Activated CD8-positive, alpha-beta T cell treated with anti-CD3 and anti-CD28 coated beads for 36 hours (primary cell): ENCODE results near the gene RPS6KC1. TPM values are rescaled to one million over a fixed set of nuclear protein-coding genes. Genes with fewer than 3 reads are reported as not detected.
"Not testable (repeated sequence)": the region's sequence is repeated elsewhere in the genome, so short reads cannot be mapped to it uniquely, and the experiment has no call there.

Experiments used
- ATAC-seq: fragments of 200-7000 bp; cut with Tn5 transposase; one replicate; pipeline ENCODE4 v1.10.0; 2021; ENCODE audit warnings: mild to moderate bottlenecking, moderate library complexity
- CTCF ChIA-PET: fragments of 350-600 bp; sonication (Branson Sonifier 250); formaldehyde crosslinking; loops from one replicate; lab custom pipeline; 2021; ENCODE audit warnings: antibody characterized with exemption; lab: Charles Lee
- POLR2A ChIA-PET: fragments of 350-600 bp; sonication (Branson Sonifier 250); formaldehyde crosslinking; loops from one replicate; lab custom pipeline; 2021; ENCODE audit warnings: antibody characterized with exemption; lab: Charles Lee
- DNase-seq: peaks from one replicate; pipeline ENCODE4 v3.0.0-alpha.2; 2020
- H3K27ac Mint-ChIP-seq: one replicate; pipeline ENCODE4 v1.8.0; 2021; ENCODE audit warnings: mild to moderate bottlenecking, mixed read lengths
- H3K27me3 Mint-ChIP-seq: one replicate; pipeline ENCODE4 v1.8.0; 2021; ENCODE audit warnings: mixed read lengths
- H3K36me3 Mint-ChIP-seq: one replicate; pipeline ENCODE4 v1.8.0; 2021; ENCODE audit warnings: low read depth, mixed read lengths
- H3K4me1 Mint-ChIP-seq: one replicate; pipeline ENCODE4 v1.8.0; 2021; ENCODE audit warnings: low read depth, mixed read lengths
- H3K4me3 Mint-ChIP-seq: one replicate; pipeline ENCODE4 v1.8.0; 2021; ENCODE audit warnings: mild to moderate bottlenecking, moderate library complexity, mixed read lengths
- H3K9me3 Mint-ChIP-seq: one replicate; pipeline ENCODE4 v1.8.0; 2021; ENCODE audit warnings: mixed read lengths
- CTCF ChIP-seq: fragments of 200-600 bp; IDR thresholded peaks from one replicate; pipeline ENCODE4 v1.8.0; 2022; ENCODE audit warnings: antibody characterized with exemption, mild to moderate bottlenecking
- intact Hi-C: fragments of 100-400 bp; cut with micrococcal nuclease; formaldehyde crosslinking; loops from one replicate; pipeline ENCODE4 v1.10.0; 2022
- total RNA-seq, 2 experiments: library from RNA; stranded (reverse); gene quantifications; one replicate each; pipeline ENCODE4 v1.2.3, GENCODE V29; 2021

RPS6KC1 gene
- total RNA-seq, 2 experiments from 2014 or later, result 5.3 TPM

GRCh38 chr1:213194383-213194782 lies 143.3 kb downstream of the RPS6KC1 start:
- intact Hi-C loops, result no loop called here
- peaks cover 26% of the 10 kb centered on the region for H3K9me3 Mint-ChIP-seq
- ChIA-PET POLR2A (no interaction called here), CTCF (interaction anchor here (0.7 kb wide), 1 partner anchor 366 kb away, joined by 3 read pairs; no protein-coding TSS in a partner anchor)
- no peaks in the 10 kb centered on the region for H3K27me3 Mint-ChIP-seq
- DNase-seq, result no peak
- H3K4me3 Mint-ChIP-seq, result no peak overlapping the region
- no peak for TF ChIP-seq CTCF
- no peaks in the 10 kb centered on the region for H3K4me1 Mint-ChIP-seq
- H3K27ac Mint-ChIP-seq, result no peak overlapping the region
- H3K36me3 Mint-ChIP-seq, result peaks cover 68% of the 10 kb centered on the region
- no peak for ATAC-seq

- H3K27me3 Mint-ChIP-seq, result no peaks in the 10 kb centered on the region
- POLR2A ChIA-PET, result no interaction called here
- H3K36me3 Mint-ChIP-seq, result peaks cover 69% of the 10 kb centered on the region
- no peaks in the 10 kb centered on the region for H3K4me1 Mint-ChIP-seq
- DNase-seq (no peak), ATAC-seq (no peak)
- H3K27ac Mint-ChIP-seq, result no peak overlapping the region
- H3K4me3 Mint-ChIP-seq, result no peak overlapping the region
- CTCF ChIA-PET, result no interaction called here
- H3K9me3 Mint-ChIP-seq, result peaks cover 26% of the 10 kb centered on the region
- TF ChIP-seq CTCF, result no peak
- intact Hi-C loops, result no loop called here
These were observed 143.8 kb downstream of the RPS6KC1 start for GRCh38 chr1:213194855-213195254.

GRCh38 chr1:213196328-213197054 lies 145.4 kb downstream of the RPS6KC1 start:
- CTCF ChIA-PET, intact Hi-C loops, H3K4me1 Mint-ChIP-seq, H3K4me3 Mint-ChIP-seq, H3K27ac Mint-ChIP-seq, DNase-seq, POLR2A ChIA-PET, H3K27me3 Mint-ChIP-seq, ATAC-seq: not testable (repeated sequence)
- Mint-ChIP-seq H3K9me3 (peaks cover 22% of the 10 kb centered on the region), H3K36me3 (peaks cover 60% of the 10 kb centered on the region)

- intact Hi-C loops, result no loop called here
- no peak for TF ChIP-seq CTCF
- DNase-seq (no peak), ATAC-seq (no peak)
- Mint-ChIP-seq H3K4me3 (no peak overlapping the region), H3K27ac (no peak overlapping the region), H3K4me1 (no peaks in the 10 kb centered on the region), H3K36me3 (peaks cover 41% of the 10 kb centered on the region), H3K27me3 (no peaks in the 10 kb centered on the region), H3K9me3 (peaks cover 22% of the 10 kb centered on the region)
- ChIA-PET POLR2A (no interaction called here), CTCF (no interaction called here)
These were observed 149.6 kb downstream of the RPS6KC1 start for GRCh38 chr1:213200630-213201029.

GRCh38 chr1:213201380-213202155 lies 150.5 kb downstream of the RPS6KC1 start:
- DNase-seq (no peak), ATAC-seq (no peak)
- intact Hi-C loops, result no loop called here
- no peaks in the 10 kb centered on the region for H3K4me1 Mint-ChIP-seq
- no peak for TF ChIP-seq CTCF
- peaks cover 40% of the 10 kb centered on the region for H3K36me3 Mint-ChIP-seq
- H3K27me3 Mint-ChIP-seq, result no peaks in the 10 kb centered on the region
- POLR2A ChIA-PET, result no interaction called here
- CTCF ChIA-PET, result no interaction called here
- no peak overlapping the region for H3K27ac Mint-ChIP-seq
- H3K9me3 Mint-ChIP-seq, result peaks cover 19% of the 10 kb centered on the region
- no peak overlapping the region for H3K4me3 Mint-ChIP-seq
